NCI-H524 treated with DMSO at 0.1 percent for 48 hours (cell line): ENCODE measurements around the gene ERVH48-1.
A peak's percentile ranks its signal among the peaks of the same experiment; 100 is the strongest.
"Not testable (repeated sequence)": the region's sequence is repeated elsewhere in the genome, so short reads cannot be mapped to it uniquely, and the experiment has no call there.

Experiments
- DNase-seq: peaks from one replicate; lab custom pipeline; 2025; lab: John Stamatoyannopoulos, UW

Gene ERVH48-1

DNA sequence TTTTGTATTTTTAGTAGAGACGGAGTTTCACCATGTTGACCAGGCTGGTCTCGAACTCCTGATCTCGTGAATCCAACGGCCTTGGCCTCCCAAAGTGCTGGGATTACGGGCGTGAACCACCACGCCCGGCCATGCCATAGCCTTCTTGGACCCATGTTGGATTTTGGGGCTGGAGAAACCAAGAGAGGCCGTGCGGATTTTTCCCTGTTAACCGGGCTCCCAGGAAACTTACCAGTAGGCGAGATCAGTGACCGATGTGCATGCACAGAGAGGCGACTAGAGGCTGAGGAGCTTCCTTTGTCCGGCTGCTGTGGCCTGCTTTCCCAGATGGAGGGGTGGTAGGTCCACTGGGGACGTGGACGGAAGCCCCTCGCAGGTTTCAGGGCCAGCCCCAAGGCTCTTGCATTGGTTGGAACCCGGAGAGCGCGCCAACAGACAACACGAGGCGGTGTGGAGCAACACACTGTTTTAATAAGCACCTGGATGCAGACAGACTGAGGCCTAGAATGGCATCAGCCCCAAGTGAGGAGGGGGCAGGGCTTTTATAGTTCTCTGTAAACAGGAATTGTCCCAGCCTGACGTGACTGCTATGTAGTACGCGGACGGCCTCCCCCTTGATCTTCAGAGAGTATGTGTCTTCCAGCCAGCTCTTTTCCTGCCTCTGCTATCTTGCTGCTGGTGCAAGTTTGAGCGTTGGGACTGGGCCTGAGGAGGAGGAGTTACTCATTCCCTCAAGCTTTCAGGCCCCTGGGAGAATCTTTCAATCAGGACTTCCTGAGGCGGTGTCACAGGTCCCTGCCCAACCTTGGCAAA, at the start of gene ERVH48-1:
Gene ERVH48-1, minus strand, starts transcription at position 517 of the 813 bp plus-strand sequence. CDS start 6,624 bp downstream, outside the sequence.
- DNase-seq, result no peak

- DNase-seq, result peak; percentile 96
Measured at GRCh38 chr21:42973991-42974831, 48.8 kb upstream of the ERVH48-1 start, which contains the start of gene PKNOX1. TSS of gene PKNOX1 (plus strand) at chr21:42974562. CDS start at chr21:43004382, 29,820 bp downstream.

DNA sequence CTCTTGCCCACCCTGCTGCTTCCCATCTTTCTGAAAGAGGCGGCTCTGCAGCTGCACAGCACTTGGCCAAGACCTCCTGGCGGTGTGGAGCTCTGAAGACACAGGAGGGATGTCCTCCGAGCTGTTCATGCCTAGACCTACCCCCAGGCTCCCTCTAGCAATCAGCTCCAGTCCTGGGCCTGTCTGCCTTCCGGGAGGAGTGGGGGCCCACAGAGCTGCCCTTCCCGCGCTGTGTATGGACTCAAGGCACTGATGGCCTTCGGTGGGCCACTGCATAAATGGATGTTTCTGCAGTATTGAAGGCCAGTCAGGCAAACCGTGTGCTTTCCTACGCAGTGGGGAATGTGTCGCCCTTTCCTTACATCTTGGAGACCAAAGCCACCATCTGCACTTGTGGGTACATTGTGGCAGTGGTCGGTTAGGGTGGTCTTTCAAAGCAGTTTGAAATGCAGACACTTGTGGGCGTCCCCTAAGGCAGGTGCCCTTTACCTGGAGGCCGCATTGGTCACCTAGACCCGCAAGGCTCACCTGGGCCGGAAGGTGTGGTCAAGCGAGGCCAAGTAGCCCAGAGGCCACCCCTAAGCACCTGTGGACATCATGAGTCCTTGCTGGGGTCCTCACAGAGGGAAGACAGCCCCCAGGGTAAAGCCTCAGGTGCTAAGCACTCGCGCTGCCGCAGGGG, 48.0 kb upstream of the ERVH48-1 start:
- no peak for DNase-seq

DNA sequence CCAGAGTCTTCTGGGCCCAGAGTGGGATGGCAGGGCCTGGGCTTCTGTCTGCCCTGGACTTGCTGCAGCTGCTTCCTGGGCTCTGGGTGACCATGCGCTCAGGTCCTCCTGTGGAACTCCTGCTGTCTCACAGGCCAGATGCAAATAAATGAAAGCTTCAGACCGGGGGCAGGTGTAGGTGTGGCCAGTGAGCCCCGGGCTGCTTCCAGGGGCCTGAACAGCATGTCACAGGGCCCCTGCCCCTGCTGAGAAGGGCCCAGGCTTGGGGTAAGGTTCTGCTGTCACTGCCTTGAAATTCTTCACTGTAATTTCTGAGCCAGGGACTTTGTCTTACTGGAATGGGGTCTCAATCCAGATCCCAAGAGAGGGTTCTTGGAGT, 46.5 kb upstream of the ERVH48-1 start:
- no peak for DNase-seq

DNA sequence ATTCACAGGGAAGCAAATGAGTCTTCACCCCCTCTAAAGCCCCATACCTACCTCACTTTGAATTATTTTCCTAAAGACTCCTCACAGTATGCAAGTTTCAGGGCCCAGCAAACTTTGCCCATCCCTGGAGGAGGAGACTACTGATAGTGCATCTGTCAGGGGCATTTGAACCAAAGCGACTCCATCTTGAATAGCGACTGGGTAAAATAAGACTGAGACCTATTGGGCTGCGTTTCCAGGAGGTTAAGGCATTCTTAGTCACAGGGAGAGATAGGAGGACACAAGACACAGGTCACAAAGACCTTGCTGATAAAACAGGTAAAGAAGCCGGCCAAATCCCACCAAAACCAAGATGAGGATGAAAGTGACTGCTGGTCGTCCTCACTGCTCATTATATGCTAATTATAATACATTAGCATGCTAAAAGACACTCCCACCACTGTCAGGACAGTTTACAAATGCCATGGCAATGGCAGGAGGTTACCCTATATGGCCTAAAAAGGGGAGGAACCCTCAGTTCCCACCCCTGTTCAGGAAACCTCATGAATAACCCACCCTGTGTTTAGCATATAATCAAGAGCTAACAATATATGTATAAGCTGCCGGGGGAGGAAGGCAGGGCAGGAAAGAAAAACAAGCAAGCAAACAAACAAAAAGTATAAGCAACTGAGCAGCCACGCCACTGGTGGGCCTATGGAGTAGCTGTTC, 45.7 kb upstream of the ERVH48-1 start:
- no peak for DNase-seq

GRCh38 chr21:42969193-42969600, 43.8 kb upstream of the ERVH48-1 start:
- no peak for DNase-seq

DNA sequence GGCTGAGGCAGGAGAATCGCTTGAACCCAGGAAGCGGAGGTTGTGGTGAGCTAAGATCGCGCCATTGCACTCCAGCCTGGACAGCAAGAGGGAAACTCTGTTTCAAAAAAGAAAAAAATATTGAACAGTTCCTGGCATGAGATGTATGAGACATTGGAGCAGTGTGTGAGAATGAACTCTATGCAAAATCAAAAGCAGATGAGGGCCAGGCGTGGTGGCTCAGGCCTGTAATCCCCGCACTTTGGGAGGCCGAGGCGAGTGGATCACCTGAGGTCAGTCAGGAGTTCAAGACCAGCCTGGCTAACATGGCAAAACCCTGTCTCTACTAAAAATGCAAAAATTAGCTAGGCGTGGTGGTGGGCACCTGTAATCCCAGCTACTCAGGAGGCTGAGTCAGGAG, 42.2 kb upstream of the ERVH48-1 start:
- DNase-seq, result not testable (repeated sequence)

- DNase-seq, result no peak
Measured at GRCh38 chr21:42965211-42965560, 39.8 kb upstream of the ERVH48-1 start.

DNA sequence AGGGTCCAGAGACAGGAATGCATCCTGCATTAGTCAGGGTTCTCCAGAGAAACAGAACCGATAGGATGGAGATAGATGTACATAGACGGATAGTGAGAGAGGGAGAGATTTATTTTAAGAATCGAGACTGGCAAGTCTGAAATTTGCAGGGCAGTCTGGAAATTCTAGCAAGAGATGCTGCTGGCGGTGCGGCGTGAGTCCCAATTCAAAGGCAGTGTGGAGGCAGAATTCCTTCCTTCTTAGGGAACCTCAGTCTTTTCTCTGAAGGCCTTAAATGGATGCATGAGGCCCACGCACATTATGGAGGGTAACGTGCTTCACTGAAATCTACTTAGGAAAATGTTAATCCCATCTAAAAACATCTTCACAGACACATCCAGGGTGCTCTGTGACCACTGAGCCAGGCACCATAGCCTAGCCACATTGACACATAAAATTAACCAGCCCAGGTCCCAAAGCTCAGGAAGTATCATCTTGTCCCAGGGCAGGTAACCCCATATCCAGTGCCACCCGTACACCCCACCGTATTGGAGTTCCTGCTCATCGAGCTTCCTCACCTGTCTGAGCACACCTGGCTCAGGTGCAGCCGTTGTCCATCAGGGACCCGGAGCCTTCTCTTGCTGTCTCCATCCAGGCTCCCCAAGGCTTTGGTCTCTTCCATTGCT, 39.2 kb upstream of the ERVH48-1 start:
- DNase-seq, result no peak

GRCh38 chr21:42964086-42964485, 38.7 kb upstream of the ERVH48-1 start:
- no peak for DNase-seq

DNA sequence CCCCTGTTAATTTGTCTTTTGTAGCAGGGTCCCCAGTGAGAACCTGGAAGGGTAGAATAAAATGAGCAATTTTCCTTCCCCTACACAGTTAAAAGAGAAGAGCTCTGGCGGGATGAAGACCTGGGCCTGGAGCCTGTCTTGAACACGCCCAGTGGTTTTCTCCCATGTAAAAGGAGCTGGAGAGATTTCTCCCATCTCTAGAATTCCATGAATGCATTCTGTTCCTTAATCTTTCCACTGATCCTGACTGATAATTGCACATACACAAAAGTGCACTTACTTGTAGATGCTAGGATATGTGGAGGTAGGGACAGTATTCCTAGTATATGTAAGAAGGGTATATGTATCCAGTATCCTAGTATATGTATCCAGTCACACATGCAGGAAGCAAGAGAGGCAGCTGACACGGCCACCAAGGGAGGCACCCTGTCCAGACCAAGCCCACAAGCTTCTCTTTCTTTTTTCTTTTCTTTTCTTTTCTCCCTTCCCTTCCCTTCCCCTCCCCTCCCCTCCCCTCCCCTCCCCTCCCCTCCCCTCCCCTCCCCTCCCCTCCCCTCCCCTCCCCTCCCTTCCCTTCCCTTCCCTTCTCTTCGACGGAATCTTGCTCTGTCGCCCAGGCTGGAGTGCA, 37.1 kb upstream of the ERVH48-1 start:
- no peak for DNase-seq

- DNase-seq, result no peak
Measured at GRCh38 chr21:42959728-42960127, 34.3 kb upstream of the ERVH48-1 start.

GRCh38 chr21:42958122-42958521, 32.7 kb upstream of the ERVH48-1 start:
- not testable (repeated sequence) for DNase-seq

GRCh38 chr21:42956824-42957630, 31.6 kb upstream of the ERVH48-1 start:
- DNase-seq, result no peak

DNA sequence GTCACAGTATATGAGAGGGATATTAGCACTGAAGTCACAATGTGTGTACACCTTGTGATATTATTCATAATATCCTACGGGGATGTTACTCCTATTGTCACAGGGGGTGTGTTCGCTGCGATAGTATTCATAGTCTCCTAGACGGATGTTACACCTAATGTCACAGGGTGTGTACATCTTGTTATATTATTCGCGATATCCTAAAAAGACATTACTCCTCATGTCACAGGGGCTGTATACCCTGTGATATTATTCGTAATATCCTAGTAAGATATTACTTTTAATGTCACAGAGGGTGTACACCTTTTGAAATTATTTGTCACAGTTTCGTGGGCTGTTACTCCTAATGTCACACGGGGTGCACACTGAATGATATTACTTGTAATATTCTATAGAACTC, 25.8 kb upstream of the ERVH48-1 start:
- DNase-seq, result not testable (repeated sequence)

- DNase-seq, result not testable (repeated sequence)
Measured at GRCh38 chr21:42949094-42949755, 23.8 kb upstream of the ERVH48-1 start.

DNA sequence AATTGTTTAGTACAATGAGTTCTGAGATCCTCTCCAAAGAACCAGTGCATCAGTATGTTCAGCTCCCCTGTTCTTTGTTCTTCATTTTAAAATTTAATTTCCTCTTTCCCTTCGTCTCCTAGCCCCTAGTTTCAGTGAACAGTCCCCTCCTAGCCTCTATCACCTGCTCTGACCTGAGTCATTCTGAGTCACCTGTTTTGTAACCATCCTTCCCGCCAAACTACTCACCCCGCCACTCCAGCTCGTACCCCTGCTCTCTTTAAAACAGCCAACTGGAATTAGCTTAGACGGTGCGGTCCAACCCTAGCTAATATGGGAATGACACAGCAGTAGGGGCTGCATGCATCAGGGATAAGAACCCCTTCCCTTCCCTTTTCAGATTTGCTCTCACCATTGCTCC, 16.8 kb upstream of the ERVH48-1 start:
- no peak for DNase-seq

- no peak for DNase-seq
Measured at GRCh38 chr21:42941696-42942085, 16.3 kb upstream of the ERVH48-1 start.
